Naive thymus-derived CD4-positive, alpha-beta T cell (primary cell): Measurements from ENCODE around the gene NIPAL3. TPM values are rescaled to one million over a fixed set of nuclear protein-coding genes. Genes with fewer than 3 reads are reported as not detected.

Experiments used
- ATAC-seq: fragments of 150-1000 bp; cut with Tn5 transposase; 2 replicates; pipeline ENCODE4 v1.10.0; 2021; ENCODE audit warnings: mild to moderate bottlenecking, moderate library complexity
- CTCF ChIA-PET: fragments of 350-600 bp; sonication (Branson Sonifier 250); formaldehyde crosslinking; loops from one replicate; lab custom pipeline; 2021; ENCODE audit warnings: antibody characterized with exemption; lab: Charles Lee
- POLR2A ChIA-PET: fragments of 350-600 bp; sonication (Branson Sonifier 250); formaldehyde crosslinking; loops from one replicate; lab custom pipeline; 2021; ENCODE audit warnings: antibody characterized with exemption, inconsistent platforms; lab: Charles Lee
- DNase-seq, 9 donors: peaks; one replicate each; pipeline versions ENCODE4 v3.0.0 to v3.0.0-alpha.2; 2020 to 2022; ENCODE audit warnings: mixed read lengths in 1 of 9
- H3K27ac ChIP-seq: one replicate; pipeline ENCODE4 v1.7.0; 2013; ENCODE audit warnings: mild to moderate bottlenecking, low read depth, low read length, moderate library complexity
- H3K27me3 ChIP-seq, 2 donors: one replicate each; pipeline ENCODE4 v1.7.0; 2013; ENCODE audit warnings: low read length in 2 of 2, mild to moderate bottlenecking in 2 of 2, moderate library complexity in 2 of 2; ENCODE audit not compliant: control insufficient read depth in 2 of 2, insufficient read depth in 2 of 2
- H3K36me3 ChIP-seq, 3 experiments: 1 replicate in 2 of 3; 2 replicates in 1 of 3; pipeline ENCODE4 v1.7.0; 2013; ENCODE audit warnings: low read length in 3 of 3, mild to moderate bottlenecking in 3 of 3, moderate library complexity in 1 of 3; ENCODE audit not compliant: insufficient read depth in 3 of 3, control insufficient read depth in 2 of 3
- H3K4me1 ChIP-seq, 2 donors: one replicate each; pipeline ENCODE4 v1.7.0; 2013; ENCODE audit warnings: low read length in 2 of 2, mild to moderate bottlenecking in 2 of 2, moderate library complexity in 1 of 2; ENCODE audit not compliant: control insufficient read depth in 2 of 2, insufficient read depth in 2 of 2
- H3K4me3 ChIP-seq: 2 replicates; pipeline ENCODE4 v1.7.0; 2013; ENCODE audit warnings: mild to moderate bottlenecking, low read length
- H3K9me3 ChIP-seq, 3 experiments: 1 replicate in 2 of 3; 2 replicates in 1 of 3; pipeline ENCODE4 v1.7.0; 2013; ENCODE audit warnings: low read length in 3 of 3; ENCODE audit not compliant: control insufficient read depth in 2 of 3
- H3K27ac Mint-ChIP-seq, 9 donors: one replicate each; pipeline ENCODE4 v1.8.0; 2020 to 2022; ENCODE audit warnings: mixed read lengths in 9 of 9, mild to moderate bottlenecking in 8 of 9, moderate library complexity in 5 of 9, inconsistent platforms in 2 of 9
- H3K27me3 Mint-ChIP-seq, 5 donors: one replicate each; pipeline ENCODE4 v1.8.0; 2021 to 2022; ENCODE audit warnings: mixed read lengths in 5 of 5, mild to moderate bottlenecking in 1 of 5
- H3K36me3 Mint-ChIP-seq, 5 donors: one replicate each; pipeline ENCODE4 v1.8.0; 2020 to 2022; ENCODE audit warnings: mixed read lengths in 5 of 5, mild to moderate bottlenecking in 3 of 5, inconsistent platforms in 1 of 5
- H3K4me1 Mint-ChIP-seq, 7 donors: one replicate each; pipeline ENCODE4 v1.8.0; 2020 to 2022; ENCODE audit warnings: mixed read lengths in 7 of 7, mild to moderate bottlenecking in 3 of 7, inconsistent platforms in 1 of 7
- H3K4me3 Mint-ChIP-seq, 10 donors: one replicate each; pipeline ENCODE4 v1.8.0; 2020 to 2022; ENCODE audit warnings: mild to moderate bottlenecking in 10 of 10, mixed read lengths in 10 of 10, moderate library complexity in 6 of 10, inconsistent platforms in 2 of 10
- H3K9me3 Mint-ChIP-seq, 11 donors: one replicate each; pipeline ENCODE4 v1.8.0; 2020 to 2022; ENCODE audit warnings: mixed read lengths in 11 of 11, mild to moderate bottlenecking in 4 of 11, inconsistent platforms in 1 of 11, moderate library complexity in 1 of 11
- intact Hi-C, 2 donors: fragments of 100-400 bp; cut with micrococcal nuclease; formaldehyde crosslinking; loops; one replicate each; pipeline ENCODE4 v1.15.1; 2023
- polyA plus RNA-seq, 2 donors: library from polyadenylated mRNA; unstranded; fragments of 300-500 nt; fragmentation: Illumina TruSeq; gene quantifications; one replicate each; pipeline ENCODE4 v1.2.3, GENCODE V29; 2021
- total RNA-seq, 6 experiments: library from RNA in 5 of 6; stranded (reverse) in 5 of 6; gene quantifications; 1 replicate in 5 of 6; 2 replicates in 1 of 6; pipeline ENCODE4 v1.2.3 and lab custom pipeline; 2021 to 2026

Gene NIPAL3
- total and polyA plus RNA-seq, 7 experiments from 2014 or later, result 35.5 to 127 (median 63.7) TPM

GRCh38 chr1:24415910-24416665 lies 486 bp downstream of the NIPAL3 start:
- peaks cover 54 to 93% (median 75%) of the 10 kb centered on the region in 7 donors for H3K4me1 Mint-ChIP-seq
- POLR2A ChIA-PET, result interaction anchor here (0.6 to 10.7 kb wide), 30 partner anchors 10 to 816 kb away, joined by 3 to 149 read pairs (median 4); partner anchors contain the start of genes RCAN3, SRRM1 and SYF2
- DNase-seq, result no peak

GRCh38 chr1:24416666-24417391 lies 1.2 kb downstream of the NIPAL3 start:
- no peaks in the 10 kb centered on the region for H3K27me3 Mint-ChIP-seq
- peaks cover 0 to 2% (median 0%) of the 10 kb centered on the region in 11 donors for H3K9me3 Mint-ChIP-seq
- H3K27ac Mint-ChIP-seq, result peak overlapping the region; percentile 75 to 99 (median 90)
- peaks cover 4 to 25% (median 10%) of the 10 kb centered on the region in 5 donors for H3K36me3 Mint-ChIP-seq
- peaks cover under 1 to 30% (median 9%) of the 10 kb centered on the region in 3 experiments for H3K36me3 ChIP-seq
- DNase-seq (peak in 8 of 9 donors; percentile 35 to 72 (median 63)), ATAC-seq (peak; percentile 17)
- H3K27ac ChIP-seq, result peak overlapping the region; percentile 74
- H3K4me3 Mint-ChIP-seq, result peak overlapping the region; percentile 95 to 100 (median 98)
- H3K9me3 ChIP-seq, result no peaks in the 10 kb centered on the region
- H3K4me3 ChIP-seq, result peak overlapping the region; percentile 76
- POLR2A ChIA-PET, result interaction anchor here (0.6 to 10.7 kb wide), 19 partner anchors 9 to 226 kb away, joined by 3 to 149 read pairs (median 3); partner anchors contain the start of genes RCAN3 and SRRM1
- CTCF ChIA-PET, result interaction anchor here (0.6 to 6.1 kb wide), 16 partner anchors 23 to 218 kb away, joined by 3 to 43 read pairs (median 6); partner anchors contain the start of gene RCAN3
- no peaks in the 10 kb centered on the region for H3K27me3 ChIP-seq
- peaks cover 23 to 40% of the 10 kb centered on the region in 2 donors for H3K4me1 ChIP-seq
- peaks cover 57 to 93% (median 75%) of the 10 kb centered on the region in 7 donors for H3K4me1 Mint-ChIP-seq
- intact Hi-C loops, result loop anchor here (2.0 to 10.0 kb wide), 5 partner anchors 45 to 1148 kb away; partner anchors contain the start of gene PNRC2 (in 1 of the 2)

More at GRCh38 chr1:24415910-24416665, 486 bp downstream of the NIPAL3 start:
- H3K27me3 Mint-ChIP-seq, result no peaks in the 10 kb centered on the region
- Histone ChIP-seq H3K9me3 (no peaks in the 10 kb centered on the region), H3K4me1 (peaks cover 23 to 44% of the 10 kb centered on the region in 2 donors), H3K36me3 (peaks cover 0 to 22% (median 8%) of the 10 kb centered on the region in 3 experiments), H3K27ac (peak overlapping the region; percentile 74), H3K4me3 (peak overlapping the region; percentile 76), H3K27me3 (no peaks in the 10 kb centered on the region)
- intact Hi-C loops, result loop anchor here (1.0 to 10.0 kb wide), 19 partner anchors 24 to 1149 kb away; partner anchors contain the start of genes RCAN3 (in 2 of the 2), CLIC4 (in 1 of the 2), PNRC2 (in 1 of the 2) and SRRM1 (in 1 of the 2)
- CTCF ChIA-PET, result interaction anchor here (0.6 to 6.1 kb wide), 39 partner anchors 8 to 555 kb away, joined by 3 to 43 read pairs (median 5); partner anchors contain the start of gene RCAN3
- H3K36me3 Mint-ChIP-seq, result peaks cover 4 to 17% (median 10%) of the 10 kb centered on the region in 5 donors
- H3K27ac Mint-ChIP-seq, result peak overlapping the region; percentile 75 to 99 (median 90)
- peak; percentile 12 for ATAC-seq
- H3K9me3 Mint-ChIP-seq, result peaks cover 0 to 2% (median 0%) of the 10 kb centered on the region in 11 donors
- peak overlapping the region; percentile 95 to 100 (median 98) for H3K4me3 Mint-ChIP-seq

DNA sequence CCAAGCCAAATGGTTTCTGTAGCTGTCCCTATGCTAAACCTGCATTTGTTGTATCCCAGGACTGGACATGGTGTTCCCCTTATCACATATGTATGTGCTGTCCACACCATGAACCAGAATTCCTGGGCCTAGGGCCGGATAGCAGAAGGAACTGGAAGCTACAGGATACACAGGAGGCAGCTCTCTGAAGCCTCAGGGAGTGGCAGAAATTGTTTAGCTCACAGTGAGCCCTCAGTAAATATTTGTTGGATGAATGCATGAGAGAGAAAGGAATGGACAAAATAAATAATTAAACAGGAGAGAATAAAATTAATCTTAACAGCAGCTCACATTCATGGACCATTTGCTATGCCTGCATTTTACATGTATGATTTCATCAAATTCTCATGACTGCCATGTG lies 2.1 kb downstream of the NIPAL3 start:
- H3K9me3 ChIP-seq, result no peaks in the 10 kb centered on the region
- peaks cover 23 to 38% of the 10 kb centered on the region in 2 donors for H3K4me1 ChIP-seq
- Mint-ChIP-seq H3K4me3 (peak overlapping the region; percentile 95 to 100 (median 98)), H3K36me3 (peaks cover 11 to 33% (median 12%) of the 10 kb centered on the region in 5 donors), H3K27me3 (no peaks in the 10 kb centered on the region), H3K4me1 (peaks cover 55 to 93% (median 76%) of the 10 kb centered on the region in 7 donors), H3K27ac (peak overlapping the region in 8 of 9 donors; percentile 55 to 98 (median 74)), H3K9me3 (peaks cover 0 to 2% (median 0%) of the 10 kb centered on the region in 11 donors)
- intact Hi-C loops, result loop anchor here (2.0 to 10.0 kb wide), 5 partner anchors 45 to 1147 kb away; partner anchors contain the start of gene PNRC2 (in 1 of the 2)
- ATAC-seq, result no peak
- CTCF ChIA-PET, result interaction anchor here (0.6 to 6.1 kb wide), 12 partner anchors 13 to 460 kb away, joined by 3 to 43 read pairs (median 4); no protein-coding TSS in a partner anchor
- H3K27ac ChIP-seq, result peak overlapping the region; percentile 74
- H3K27me3 ChIP-seq, result no peaks in the 10 kb centered on the region
- peak overlapping the region; percentile 76 for H3K4me3 ChIP-seq
- no peak for DNase-seq
- POLR2A ChIA-PET, result interaction anchor here (0.5 to 10.7 kb wide), 12 partner anchors 8 to 206 kb away, joined by 3 to 149 read pairs (median 3); partner anchors contain the start of gene RCAN3
- peaks cover 5 to 38% (median 12%) of the 10 kb centered on the region in 3 experiments for H3K36me3 ChIP-seq

- Histone ChIP-seq H3K36me3 (peaks cover 9 to 50% (median 12%) of the 10 kb centered on the region in 3 experiments), H3K27ac (peak overlapping the region; percentile 32), H3K4me1 (peaks cover 18 to 34% of the 10 kb centered on the region in 2 donors), H3K27me3 (no peaks in the 10 kb centered on the region), H3K4me3 (no peak overlapping the region), H3K9me3 (no peaks in the 10 kb centered on the region)
- ATAC-seq, result no peak
- Mint-ChIP-seq H3K36me3 (peaks cover 18 to 47% (median 24%) of the 10 kb centered on the region in 5 donors), H3K9me3 (peaks cover 0 to 2% (median 0%) of the 10 kb centered on the region in 11 donors), H3K27ac (peak overlapping the region; percentile 35 to 94 (median 89)), H3K27me3 (no peaks in the 10 kb centered on the region), H3K4me3 (peak overlapping the region; percentile 34 to 100 (median 80)), H3K4me1 (peaks cover 58 to 94% (median 75%) of the 10 kb centered on the region in 7 donors)
- CTCF ChIA-PET, result interaction anchor here (0.6 to 6.1 kb wide), 5 partner anchors 12 to 1440 kb away, joined by 3 to 43 read pairs (median 3); no protein-coding TSS in a partner anchor
- peak in 6 of 9 donors; percentile 16 to 36 (median 22) for DNase-seq
- intact Hi-C loops, result loop anchor here in 1 of 2 donors (5.0 to 10.0 kb wide), 3 partner anchors 43 to 1146 kb away; partner anchors contain the start of gene PNRC2
- POLR2A ChIA-PET, result interaction anchor here (0.7 to 10.7 kb wide), 5 partner anchors 23 to 117 kb away, joined by 3 to 149 read pairs (median 3); partner anchors contain the start of gene RCAN3
Observed at GRCh38 chr1:24418898-24419628, 3.5 kb downstream of the NIPAL3 start.

DNA sequence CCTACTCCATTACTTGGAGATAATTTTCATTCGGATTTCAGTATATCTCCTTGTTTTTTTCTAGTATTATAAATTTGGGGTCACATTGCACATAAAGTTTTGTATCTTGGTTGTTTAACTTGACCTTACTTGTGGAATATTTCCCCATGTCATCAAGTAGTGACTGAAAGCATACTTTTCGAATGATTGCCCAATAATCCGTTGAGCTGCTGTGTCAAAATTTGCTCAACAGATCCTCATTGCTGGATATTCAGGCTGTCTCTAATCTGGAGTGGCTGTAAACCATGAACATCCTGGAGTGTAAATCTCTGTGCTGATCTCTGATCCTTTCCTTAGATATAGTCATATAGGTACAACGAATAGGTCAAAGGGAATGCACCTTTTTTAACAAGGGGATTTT lies 4.9 kb downstream of the NIPAL3 start:
- Histone ChIP-seq H3K36me3 (peaks cover 9 to 65% (median 12%) of the 10 kb centered on the region in 3 experiments), H3K9me3 (no peaks in the 10 kb centered on the region), H3K27me3 (no peaks in the 10 kb centered on the region), H3K27ac (no peak overlapping the region), H3K4me3 (no peak overlapping the region), H3K4me1 (peaks cover 13 to 28% of the 10 kb centered on the region in 2 donors)
- CTCF ChIA-PET, result interaction anchor here (1.9 kb wide), 1 partner anchor 221 kb away, joined by 4 read pairs; no protein-coding TSS in a partner anchor
- Mint-ChIP-seq H3K9me3 (no peaks in the 10 kb centered on the region), H3K4me1 (peaks cover 51 to 96% (median 81%) of the 10 kb centered on the region in 7 donors), H3K36me3 (peaks cover 20 to 57% (median 33%) of the 10 kb centered on the region in 5 donors), H3K4me3 (no peak overlapping the region), H3K27ac (peak overlapping the region in 2 of 9 donors; percentile 12 to 21), H3K27me3 (no peaks in the 10 kb centered on the region)
- ATAC-seq (no peak), DNase-seq (no peak)
- POLR2A ChIA-PET, result interaction anchor here (10.7 kb wide), 1 partner anchor 84 kb away, joined by 149 read pairs; the partner anchor contains the start of gene RCAN3
- intact Hi-C loops, result no loop called here
